LNCAP (cell line): Measurements from ENCODE around the gene IAH1.

Experiments used
- TF ChIP-seq, protein P1 (sequence below): fragments of 450-650 bp; IDR thresholded peaks from 2 replicates; pipeline ENCODE4 v1.5.1; 2017; ENCODE audit warnings: mild to moderate bottlenecking

The IAH1 gene

DNA sequence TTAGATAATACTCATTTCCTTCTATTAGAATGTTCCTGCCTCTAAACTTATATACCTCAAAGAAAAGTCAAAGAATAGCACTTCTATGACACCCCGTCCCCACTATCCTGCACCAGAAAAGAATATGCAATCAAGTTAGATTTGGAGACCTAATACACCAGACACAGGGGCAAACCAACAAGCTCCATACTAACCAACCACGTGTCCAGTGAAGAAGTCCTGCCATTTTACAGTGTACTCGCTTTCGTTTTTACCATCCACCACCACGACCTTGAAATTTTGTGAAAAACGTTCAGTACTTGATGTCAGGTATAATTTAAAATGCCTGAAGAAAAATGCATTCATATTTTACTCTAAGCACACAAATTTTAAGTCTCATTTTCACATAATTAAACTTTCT lies 62.2 kb downstream of the IAH1 start:
- TF ChIP-seq, protein P1, sequence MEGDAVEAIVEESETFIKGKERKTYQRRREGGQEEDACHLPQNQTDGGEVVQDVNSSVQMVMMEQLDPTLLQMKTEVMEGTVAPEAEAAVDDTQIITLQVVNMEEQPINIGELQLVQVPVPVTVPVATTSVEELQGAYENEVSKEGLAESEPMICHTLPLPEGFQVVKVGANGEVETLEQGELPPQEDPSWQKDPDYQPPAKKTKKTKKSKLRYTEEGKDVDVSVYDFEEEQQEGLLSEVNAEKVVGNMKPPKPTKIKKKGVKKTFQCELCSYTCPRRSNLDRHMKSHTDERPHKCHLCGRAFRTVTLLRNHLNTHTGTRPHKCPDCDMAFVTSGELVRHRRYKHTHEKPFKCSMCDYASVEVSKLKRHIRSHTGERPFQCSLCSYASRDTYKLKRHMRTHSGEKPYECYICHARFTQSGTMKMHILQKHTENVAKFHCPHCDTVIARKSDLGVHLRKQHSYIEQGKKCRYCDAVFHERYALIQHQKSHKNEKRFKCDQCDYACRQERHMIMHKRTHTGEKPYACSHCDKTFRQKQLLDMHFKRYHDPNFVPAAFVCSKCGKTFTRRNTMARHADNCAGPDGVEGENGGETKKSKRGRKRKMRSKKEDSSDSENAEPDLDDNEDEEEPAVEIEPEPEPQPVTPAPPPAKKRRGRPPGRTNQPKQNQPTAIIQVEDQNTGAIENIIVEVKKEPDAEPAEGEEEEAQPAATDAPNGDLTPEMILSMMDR, result no peak

DNA sequence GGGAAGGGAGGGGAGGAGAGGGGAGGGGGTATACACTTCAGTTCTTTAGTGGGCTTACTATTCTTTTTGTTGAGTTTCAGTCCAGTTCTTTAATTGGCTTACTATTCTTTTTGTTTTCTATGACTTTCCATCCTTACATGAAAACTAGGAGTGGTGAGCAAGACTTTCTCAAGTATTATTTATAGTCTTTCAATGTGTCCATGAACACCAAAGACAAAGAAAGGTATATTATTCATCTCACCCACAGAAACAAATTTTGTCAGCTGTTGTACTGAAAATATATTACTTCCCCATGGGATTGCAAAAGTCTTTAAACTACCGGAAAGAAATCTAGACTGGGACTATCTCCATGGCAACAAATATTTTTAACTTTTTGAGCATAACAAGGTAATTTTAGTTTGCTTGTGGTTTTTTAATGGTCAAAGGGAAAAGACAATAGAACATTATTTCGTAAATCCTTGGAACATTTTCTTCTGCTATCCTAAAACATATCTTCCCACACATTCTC lies 63.7 kb downstream of the IAH1 start:
- TF ChIP-seq, protein P1, result no peak
